Sciatic nerve (tissue), 2 donors: ENCODE measurements around the gene KLHL14. TPM values are rescaled to one million over a fixed set of nuclear protein-coding genes. Genes with fewer than 3 reads are reported as not detected.
A peak's percentile ranks its signal among the peaks of the same experiment; 100 is the strongest.

Experiments
- ATAC-seq: fragments of 200-7000 bp; cut with Tn5 transposase; one replicate; pipeline ENCODE4 v1.9.1; 2020; ENCODE audit warnings: mild to moderate bottlenecking, moderate library complexity
- DNase-seq: peaks from one replicate; pipeline ENCODE4 v3.0.0-alpha.2; 2020; ENCODE audit warnings: low spot score
- intact Hi-C: fragments of 100-400 bp; cut with DNase I; formaldehyde crosslinking; loops from one replicate; pipeline ENCODE4 v1.14.2; 2022
- total RNA-seq: library from RNA; stranded (reverse); fragmentation: NEBNext Ultra II Directional; extraction: Animal tissue kit (Norgen Biotek cat#: 25700); gene quantifications from one replicate; pipeline ENCODE4 v1.2.1, GENCODE V29; 2021
- donor health status: DM: no; HTN: no; CAD: no.
- donor health status: DM: no; HTN: no; CAD: no.

Gene KLHL14
- total RNA-seq, 1 donor from 2014 or later = 0.45 TPM

GRCh38 chr18:32730620-32731091 is 42.2 kb downstream of the KLHL14 start:
- intact Hi-C loops = no loop called here
- DNase-seq = no peak
- ATAC-seq = peak; percentile 87

GRCh38 chr18:32730068-32730467 is 42.8 kb downstream of the KLHL14 start:
- DNase-seq = no peak
- intact Hi-C loops = no loop called here
- no peak for ATAC-seq

GRCh38 chr18:32724071-32724749 is 48.6 kb downstream of the KLHL14 start:
- ATAC-seq = no peak
- DNase-seq = no peak
- intact Hi-C loops = no loop called here

GRCh38 chr18:32722279-32722678 is 50.5 kb downstream of the KLHL14 start:
- no peak for DNase-seq
- intact Hi-C loops = no loop called here
- ATAC-seq = no peak

GRCh38 chr18:32717126-32717525 is 55.7 kb downstream of the KLHL14 start:
- intact Hi-C loops = no loop called here
- ATAC-seq (no peak), DNase-seq (no peak)

- DNase-seq (no peak), ATAC-seq (peak; percentile 72)
- intact Hi-C loops = no loop called here
These were observed 58.2 kb downstream of the KLHL14 start for GRCh38 chr18:32714571-32715148.

- ATAC-seq (no peak), DNase-seq (no peak)
- intact Hi-C loops = no loop called here
These were observed 60.0 kb downstream of the KLHL14 start for GRCh38 chr18:32712860-32713259.

- intact Hi-C loops = no loop called here
- no peak for ATAC-seq
- no peak for DNase-seq
These were observed 61.0 kb downstream of the KLHL14 start for GRCh38 chr18:32711862-32712261.

GRCh38 chr18:32707586-32707985 is 65.2 kb downstream of the KLHL14 start:
- DNase-seq (no peak), ATAC-seq (no peak)
- intact Hi-C loops = no loop called here

GRCh38 chr18:32707147-32707546 is 65.7 kb downstream of the KLHL14 start:
- ATAC-seq = no peak
- no peak for DNase-seq
- intact Hi-C loops = no loop called here

- DNase-seq (no peak), ATAC-seq (no peak)
- intact Hi-C loops = no loop called here
These were observed 71.5 kb downstream of the KLHL14 start for GRCh38 chr18:32701313-32701712.

GRCh38 chr18:32698153-32698552 is 74.7 kb downstream of the KLHL14 start:
- no peak for DNase-seq
- intact Hi-C loops = no loop called here
- no peak for ATAC-seq

GRCh38 chr18:32696376-32696775 is 76.4 kb downstream of the KLHL14 start:
- DNase-seq (no peak), ATAC-seq (no peak)
- intact Hi-C loops = no loop called here

GRCh38 chr18:32695534-32695933 is 77.3 kb downstream of the KLHL14 start:
- ATAC-seq = no peak
- intact Hi-C loops = no loop called here

GRCh38 chr18:32688821-32689220 is 84.0 kb downstream of the KLHL14 start:
- ATAC-seq = no peak
- DNase-seq = no peak
- intact Hi-C loops = no loop called here

More at GRCh38 chr18:32695534-32695933, 77.3 kb downstream of the KLHL14 start:
- no peak for DNase-seq

GRCh38 chr18:32684940-32685339 is 87.9 kb downstream of the KLHL14 start:
- intact Hi-C loops = no loop called here
- no peak for DNase-seq
- no peak for ATAC-seq

GRCh38 chr18:32684096-32684495 is 88.7 kb downstream of the KLHL14 start:
- intact Hi-C loops = no loop called here
- DNase-seq (no peak), ATAC-seq (no peak)

- DNase-seq (no peak), ATAC-seq (no peak)
These were observed 89.8 kb downstream of the KLHL14 start for GRCh38 chr18:32683044-32683443.

GRCh38 chr18:32677578-32677977 is 95.2 kb downstream of the KLHL14 start:
- DNase-seq (no peak), ATAC-seq (no peak)
- intact Hi-C loops = no loop called here

More at GRCh38 chr18:32683044-32683443, 89.8 kb downstream of the KLHL14 start:
- intact Hi-C loops = no loop called here

- no peak for ATAC-seq
- intact Hi-C loops = no loop called here
- DNase-seq = no peak
These were observed 98.3 kb downstream of the KLHL14 start for GRCh38 chr18:32674491-32674890.

- intact Hi-C loops = no loop called here
- ATAC-seq = no peak
- no peak for DNase-seq
These were observed 100.4 kb downstream of the KLHL14 start for GRCh38 chr18:32672398-32672797.
